ENCODE results near the gene CAT.

DNA sequence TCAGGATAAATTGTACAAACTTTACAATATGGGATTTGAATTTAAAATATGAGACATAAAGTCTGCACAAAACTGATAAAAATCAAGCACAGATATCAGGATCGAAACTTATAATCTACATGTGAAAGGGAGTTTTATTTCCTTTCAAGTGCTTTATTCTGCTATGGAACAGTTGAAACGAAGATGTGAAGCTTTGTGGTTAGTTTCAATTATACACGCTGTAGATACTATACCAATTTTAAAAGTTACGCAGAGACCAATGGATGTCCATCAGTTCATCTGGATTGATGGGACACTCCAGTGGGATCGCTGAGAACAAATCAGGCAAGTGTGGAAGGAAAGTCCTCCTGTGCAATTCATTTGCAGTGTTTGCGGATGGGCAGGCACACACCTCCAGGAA, 34.5 kb upstream of the CAT start:
- no peak for TF ChIP-seq CTCF (IDR thresholded peaks at IDR 0.05)
- TF ChIP-seq ZFX (IDR thresholded peaks at IDR 0.05; ENCODE audit: borderline replicate concordance), result no peak

Measured in 22Rv1 (cell line).